ENCODE results near the gene ITGA2. TPM values are rescaled to one million over a fixed set of nuclear protein-coding genes. Genes with fewer than 3 reads are reported as not detected.

ITGA2 gene
- total RNA-seq, 4 donors from 2014 or later: 0.07 to 0.41 (median 0.24) TPM

DNA sequence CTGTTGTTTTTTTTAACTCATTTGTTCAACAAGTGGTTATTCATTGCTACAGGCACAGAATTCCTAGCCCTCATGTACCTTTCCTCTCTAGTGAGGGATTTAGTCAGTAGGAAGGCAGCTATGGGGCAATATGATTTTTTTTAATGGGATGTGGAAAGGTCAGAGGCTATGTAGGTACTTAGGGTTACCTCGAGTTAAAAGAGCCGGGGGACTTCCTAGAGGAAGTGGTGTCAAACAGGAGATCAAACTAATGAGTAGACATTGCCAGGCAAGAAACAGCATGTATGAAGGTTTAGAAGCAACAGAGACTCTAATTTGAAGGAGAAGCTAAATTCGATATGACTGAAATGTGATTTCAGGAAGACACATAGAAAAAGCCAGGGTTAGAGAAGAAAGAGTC is 50.7 kb downstream of the ITGA2 start:
- no peak for TF ChIP-seq POLR2A (IDR thresholded peaks at IDR 0.05)
- TF ChIP-seq, protein P1, sequence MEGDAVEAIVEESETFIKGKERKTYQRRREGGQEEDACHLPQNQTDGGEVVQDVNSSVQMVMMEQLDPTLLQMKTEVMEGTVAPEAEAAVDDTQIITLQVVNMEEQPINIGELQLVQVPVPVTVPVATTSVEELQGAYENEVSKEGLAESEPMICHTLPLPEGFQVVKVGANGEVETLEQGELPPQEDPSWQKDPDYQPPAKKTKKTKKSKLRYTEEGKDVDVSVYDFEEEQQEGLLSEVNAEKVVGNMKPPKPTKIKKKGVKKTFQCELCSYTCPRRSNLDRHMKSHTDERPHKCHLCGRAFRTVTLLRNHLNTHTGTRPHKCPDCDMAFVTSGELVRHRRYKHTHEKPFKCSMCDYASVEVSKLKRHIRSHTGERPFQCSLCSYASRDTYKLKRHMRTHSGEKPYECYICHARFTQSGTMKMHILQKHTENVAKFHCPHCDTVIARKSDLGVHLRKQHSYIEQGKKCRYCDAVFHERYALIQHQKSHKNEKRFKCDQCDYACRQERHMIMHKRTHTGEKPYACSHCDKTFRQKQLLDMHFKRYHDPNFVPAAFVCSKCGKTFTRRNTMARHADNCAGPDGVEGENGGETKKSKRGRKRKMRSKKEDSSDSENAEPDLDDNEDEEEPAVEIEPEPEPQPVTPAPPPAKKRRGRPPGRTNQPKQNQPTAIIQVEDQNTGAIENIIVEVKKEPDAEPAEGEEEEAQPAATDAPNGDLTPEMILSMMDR (IDR thresholded peaks at IDR 0.05 in 4 of 5, conservative IDR thresholded peaks at IDR 0.05 in 1 of 5): no peak
- Histone ChIP-seq H3K27me3 (no peaks in the 10 kb centered on the region), H3K4me1 (peaks cover 5 to 8% of the 10 kb centered on the region in 2 donors), H3K36me3 (no peaks in the 10 kb centered on the region), H3K4me3 (no peak overlapping the region), H3K9me3 (no peaks in the 10 kb centered on the region), H3K27ac (no peak overlapping the region)
- DNase-seq: no peak
- intact Hi-C loops (cut with DNase I; ENCODE audit: low total_unique reads) (no loop called here), in situ Hi-C loops (cut with MboI; ENCODE audit: low sequenced_read_pairs in 4 of 4) (no loop called here)
- ATAC-seq: no peak

DNA sequence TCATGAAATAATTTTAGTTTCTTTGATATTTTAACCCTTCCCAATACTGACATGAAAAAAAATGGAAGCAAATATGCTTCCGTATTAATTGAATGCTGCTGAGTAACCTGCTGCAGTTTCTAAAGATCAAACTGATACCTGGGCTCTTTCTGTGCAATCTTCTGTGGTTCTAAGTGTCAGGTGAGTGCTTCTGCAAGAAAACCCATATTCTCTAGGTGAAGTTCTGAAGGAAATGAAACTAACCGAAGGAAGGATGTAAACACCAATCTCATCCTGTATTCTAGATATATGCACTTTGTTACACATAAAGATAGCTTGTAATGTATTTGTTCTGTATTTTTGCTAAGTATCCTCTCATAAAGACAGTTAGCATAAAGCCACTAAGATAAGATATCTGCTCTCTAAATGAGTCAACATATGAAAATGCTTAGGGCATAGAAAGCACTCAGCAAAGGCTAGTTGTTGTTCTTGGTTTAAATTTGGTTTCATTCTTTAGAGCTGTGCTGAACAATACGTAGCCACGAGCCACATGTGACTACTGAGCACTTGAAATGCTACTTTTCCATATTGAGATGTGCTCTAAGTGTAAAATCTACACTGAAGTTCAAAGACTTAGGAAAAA is 52.0 kb downstream of the ITGA2 start:
- intact Hi-C loops (cut with DNase I; ENCODE audit: low total_unique reads): no loop called here
- H3K36me3 ChIP-seq: no peaks in the 10 kb centered on the region
- H3K4me1 ChIP-seq: peaks cover 5 to 8% of the 10 kb centered on the region in 2 donors
- no peak overlapping the region for H3K4me3 ChIP-seq
- no peaks in the 10 kb centered on the region for H3K9me3 ChIP-seq
- H3K27ac ChIP-seq: no peak overlapping the region
- no peaks in the 10 kb centered on the region for H3K27me3 ChIP-seq
- TF ChIP-seq, protein P1 (IDR thresholded peaks at IDR 0.05 in 4 of 5, conservative IDR thresholded peaks at IDR 0.05 in 1 of 5): no peak
- no peak for TF ChIP-seq POLR2A (IDR thresholded peaks at IDR 0.05)
- ATAC-seq (no peak), DNase-seq (no peak)
- in situ Hi-C loops (cut with MboI; ENCODE audit: low sequenced_read_pairs in 4 of 4): no loop called here

DNA sequence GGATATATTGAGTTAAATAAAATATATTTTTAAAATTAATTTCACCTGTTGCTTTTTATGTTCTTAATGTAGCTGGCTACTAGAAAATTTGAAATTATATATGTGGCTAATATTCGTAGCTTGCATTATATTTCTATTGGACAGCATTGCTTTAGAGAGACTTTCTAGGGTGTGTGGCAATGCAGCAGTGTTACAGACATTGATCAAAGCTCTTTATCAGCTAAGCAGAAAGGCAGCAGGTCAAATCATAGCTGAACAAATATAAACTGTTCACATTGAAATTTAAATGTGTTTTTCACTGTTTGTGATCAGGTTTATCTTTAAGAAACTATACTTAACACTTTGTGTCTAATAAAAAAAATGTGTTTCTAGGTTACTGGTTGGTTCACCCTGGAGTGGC is 52.6 kb downstream of the ITGA2 start:
- TF ChIP-seq, protein P1 (IDR thresholded peaks at IDR 0.05 in 4 of 5, conservative IDR thresholded peaks at IDR 0.05 in 1 of 5): no peak
- TF ChIP-seq POLR2A (IDR thresholded peaks at IDR 0.05): no peak
- in situ Hi-C loops (cut with MboI; ENCODE audit: low sequenced_read_pairs in 4 of 4): no loop called here
- ATAC-seq: no peak

DNA sequence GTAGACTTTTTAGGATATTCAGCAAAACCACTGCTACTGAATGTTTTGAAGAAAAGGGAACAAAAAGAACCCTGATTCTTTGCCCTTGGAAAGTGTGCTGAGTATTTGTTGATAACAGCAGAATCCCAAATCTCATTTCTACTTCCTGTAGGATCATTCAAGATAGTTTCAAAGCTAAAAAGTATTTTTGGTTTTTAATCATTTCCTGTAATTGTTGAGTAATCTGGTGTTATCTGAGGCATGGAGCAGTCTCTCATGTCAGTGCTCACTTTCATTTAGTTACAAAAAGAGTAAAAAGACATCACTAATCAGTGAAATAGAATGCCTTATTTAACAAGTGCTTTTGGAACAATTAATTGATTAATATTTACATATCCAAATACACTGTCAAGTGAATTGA is 56.1 kb downstream of the ITGA2 start:
- DNase-seq (no peak), ATAC-seq (no peak)
- in situ Hi-C loops (cut with MboI; ENCODE audit: low sequenced_read_pairs in 4 of 4): no loop called here
- H3K27me3 ChIP-seq: no peaks in the 10 kb centered on the region
- H3K4me3 ChIP-seq: no peak overlapping the region
- H3K27ac ChIP-seq: no peak overlapping the region
- no peaks in the 10 kb centered on the region for H3K36me3 ChIP-seq
- TF ChIP-seq POLR2A (IDR thresholded peaks at IDR 0.05): no peak
- TF ChIP-seq, protein P1 (IDR thresholded peaks at IDR 0.05 in 4 of 5, conservative IDR thresholded peaks at IDR 0.05 in 1 of 5): no peak
- H3K4me1 ChIP-seq: no peaks in the 10 kb centered on the region
- intact Hi-C loops (cut with DNase I; ENCODE audit: low total_unique reads): no loop called here
- no peaks in the 10 kb centered on the region for H3K9me3 ChIP-seq

More for the DNA sequence above, 52.6 kb downstream of the ITGA2 start:
- no peak for DNase-seq
- Histone ChIP-seq H3K27me3 (no peaks in the 10 kb centered on the region), H3K36me3 (no peaks in the 10 kb centered on the region), H3K4me3 (no peak overlapping the region), H3K27ac (no peak overlapping the region), H3K9me3 (no peaks in the 10 kb centered on the region), H3K4me1 (peaks cover 5 to 8% of the 10 kb centered on the region in 2 donors)
- intact Hi-C loops (cut with DNase I; ENCODE audit: low total_unique reads): no loop called here

DNA sequence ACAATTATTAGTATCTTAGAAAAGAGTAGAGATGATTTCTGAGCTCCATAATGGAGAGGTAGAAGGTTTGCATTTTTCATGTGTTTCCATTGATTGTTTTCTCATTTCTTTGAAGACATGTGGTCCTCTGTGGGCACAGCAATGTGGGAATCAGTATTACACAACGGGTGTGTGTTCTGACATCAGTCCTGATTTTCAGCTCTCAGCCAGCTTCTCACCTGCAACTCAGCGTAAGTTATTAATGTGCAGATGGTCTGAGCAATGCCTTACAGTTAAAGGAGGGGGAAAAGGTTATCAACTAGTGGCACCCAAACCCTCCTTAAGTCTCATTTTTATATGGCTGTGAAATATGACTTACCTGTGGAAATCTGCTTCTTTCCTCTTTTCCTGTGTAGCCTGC is 59.1 kb downstream of the ITGA2 start:
- Histone ChIP-seq H3K27me3 (no peaks in the 10 kb centered on the region), H3K9me3 (no peaks in the 10 kb centered on the region), H3K4me3 (no peak overlapping the region), H3K27ac (no peak overlapping the region), H3K4me1 (no peaks in the 10 kb centered on the region), H3K36me3 (no peaks in the 10 kb centered on the region)
- in situ Hi-C loops (cut with MboI; ENCODE audit: low sequenced_read_pairs in 4 of 4) (no loop called here), intact Hi-C loops (cut with DNase I; ENCODE audit: low total_unique reads) (no loop called here)
- TF ChIP-seq, protein P1 (IDR thresholded peaks at IDR 0.05 in 4 of 5, conservative IDR thresholded peaks at IDR 0.05 in 1 of 5): no peak
- no peak for TF ChIP-seq POLR2A (IDR thresholded peaks at IDR 0.05)
- ATAC-seq: no peak
- DNase-seq: no peak
